K562 (cell line): ENCODE results near the gene CD46. TPM values are rescaled to one million over a fixed set of nuclear protein-coding genes. Genes with fewer than 3 reads are reported as not detected.

ENCODE experiments used
- BRD9 ChIP-seq: fragments of 450-650 bp; IDR thresholded peaks from 2 replicates; pipeline ENCODE4 v1.6.1; 2018; ENCODE audit warnings: low read depth; ENCODE audit not compliant: partially characterized antibody
- CHD1 ChIP-seq: fragments of 200-600 bp; sonication (generic); IDR thresholded peaks from one replicate; pipeline ENCODE4 v1.6.1; 2012; ENCODE audit warnings: mild to moderate bottlenecking, moderate library complexity, low read length, inconsistent platforms
- ESRRB ChIP-seq: fragments of 250-450 bp; sonication (Bioruptor Pico); IDR thresholded peaks from 2 replicates; pipeline ENCODE4 v1.5.0; 2020; ENCODE audit warnings: mild to moderate bottlenecking, moderate library complexity, borderline replicate concordance
- MBD2 ChIP-seq: sonication (generic); IDR thresholded peaks from 2 replicates; pipeline ENCODE4 v1.6.1; 2016; ENCODE audit warnings: low read depth, borderline replicate concordance
- MCM5 ChIP-seq: fragments of 450-650 bp; IDR thresholded peaks from 2 replicates; pipeline ENCODE4 v1.6.1; 2016; ENCODE audit warnings: low read depth
- NCOA1 ChIP-seq: fragments of 450-650 bp; IDR thresholded peaks from 2 replicates; pipeline ENCODE4 v1.6.1; 2016; ENCODE audit warnings: low read depth
- NRF1 ChIP-seq, 2 experiments: fragments of 450-650 bp; IDR thresholded peaks in 1 of 2; conservative IDR thresholded peaks in 1 of 2; 2 replicates each; pipeline ENCODE4 v1.6.1; 2014; ENCODE audit warnings: mild to moderate bottlenecking in 2 of 2
- SREBF1 ChIP-seq: fragments of 150-350 bp; IDR thresholded peaks from 2 replicates; pipeline ENCODE4 v1.6.1; 2014; ENCODE audit warnings: antibody characterized with exemption, low read depth, low read length, borderline replicate concordance
- TCFL5 ChIP-seq: fragments of 250-450 bp; sonication (Bioruptor Pico); conservative IDR thresholded peaks from 2 replicates; pipeline ENCODE4 v1.6.1; 2021; ENCODE audit warnings: mild to moderate bottlenecking, moderate library complexity, matching md5 sums
- TRIM28 ChIP-seq: fragments of 450-650 bp; IDR thresholded peaks from 2 replicates; pipeline ENCODE4 v1.6.1; 2017
- ZFX ChIP-seq: sonication (generic); formaldehyde crosslinking; IDR thresholded peaks from 2 replicates; pipeline ENCODE4 v1.8.0; 2022; ENCODE audit warnings: mild to moderate bottlenecking, missing genetic modification reagents, moderate library complexity
- ZHX1 ChIP-seq: fragments of 150-350 bp; conservative IDR thresholded peaks from 2 replicates; pipeline ENCODE4 v1.6.1; 2014; ENCODE audit warnings: low read length
- ZNF277 ChIP-seq: fragments of 250-450 bp; sonication (Bioruptor Pico); IDR thresholded peaks from 2 replicates; pipeline ENCODE4 v1.8.0; 2022; ENCODE audit warnings: inconsistent platforms, mild to moderate bottlenecking, moderate library complexity, borderline replicate concordance
- ZNF395 ChIP-seq: fragments of 200-800 bp; sonication (Bioruptor generic); IDR thresholded peaks from 2 replicates; pipeline ENCODE4 v1.6.1; 2017; ENCODE audit warnings: missing genetic modification characterization, missing compliant biosample characterization
- ZNF445 ChIP-seq: fragments of 250-450 bp; sonication (Bioruptor Pico); IDR thresholded peaks from 2 replicates; pipeline ENCODE4 v1.4.0; 2020; ENCODE audit warnings: low read depth, mild to moderate bottlenecking, moderate library complexity
- ZNF609 ChIP-seq: sonication (generic); formaldehyde crosslinking; IDR thresholded peaks from 2 replicates; pipeline ENCODE4 v1.8.1; 2023; ENCODE audit warnings: missing genetic modification reagents, mild to moderate bottlenecking, borderline replicate concordance
- polyA plus RNA-seq, 8 experiments: library from polyadenylated mRNA; depleted of rRNA in 4 of 8; stranded (reverse) in 5 of 8; unstranded in 3 of 8; fragments of >200 nt; fragmentation: Nextera tagmentation in 2 of 8; fragmentation: Illumina TruSeq in 1 of 8; extraction: Ambion mirVana in 2 of 8; extraction: Trizol in 1 of 8; gene quantifications; 2 replicates each; pipeline versions ENCODE4 v1.2.1 to v1.2.3, GENCODE V29; 2011 to 2014; ENCODE audit warnings: inconsistent platforms in 1 of 8, missing spikeins in 1 of 8
- total RNA-seq, 7 experiments: library from RNA; depleted of rRNA in 6 of 7; stranded (reverse); fragments of >200 nt in 6 of 7; fragmentation: Illumina TruSeq in 2 of 7; extraction: Trizol in 2 of 7; gene quantifications; 2 replicates each; pipeline versions ENCODE4 v1.2.1 to v1.2.3, GENCODE V29; 2011 to 2021; ENCODE audit warnings: low replicate concordance in 1 of 7

The CD46 gene
- total and polyA plus RNA-seq, 9 of the 15 experiments (the other 6 are each of a cell fraction or from before 2014, with no cell fraction given) = 87.9 to 374 (median 156) TPM

GRCh38 chr1:207817778-207818751 lies 66.2 kb downstream of the CD46 start (continued):
- TF ChIP-seq ZNF609 = no peak
- no peak for TF ChIP-seq SREBF1
- no peak for TF ChIP-seq TRIM28
- no peak for TF ChIP-seq NCOA1
- no peak for TF ChIP-seq MCM5
- peak; percentile 41 for TF ChIP-seq CHD1
- TF ChIP-seq ZNF395 = peak; percentile 62; the same call in 1 of the 2 replicates
- TF ChIP-seq NRF1 (conservative IDR thresholded peaks at IDR 0.05 in 1 of 2, IDR thresholded peaks at IDR 0.05 in 1 of 2) = peak; percentile 50 to 51; a peak in 3 of 4 replicates
- TF ChIP-seq ZNF277 (CRISPR knock-in tag) = no peak
- no peak for TF ChIP-seq ZHX1
- TF ChIP-seq ZNF445 (CRISPR knock-in tag) = no peak
- no peak for TF ChIP-seq MBD2
- no peak; the same call in 1 of the 2 replicates for TF ChIP-seq TCFL5
- TF ChIP-seq ZFX (CRISPR knock-in tag) = peak; percentile 15; the same call in 1 of the 2 replicates
- no peak for TF ChIP-seq BRD9
- no peak for TF ChIP-seq ESRRB (CRISPR knock-in tag)
